Mucosa of stomach (tissue), 1 donor: ENCODE measurements around the gene JAKMIP2.

Experiments used
- H3K27me3 ChIP-seq: one replicate; pipeline ENCODE4 v1.7.0; 2013; ENCODE audit warnings: mild to moderate bottlenecking, low read length; ENCODE audit not compliant: control insufficient read depth, insufficient read depth
- H3K36me3 ChIP-seq: one replicate; pipeline ENCODE4 v1.7.0; 2013; ENCODE audit warnings: low read length; ENCODE audit not compliant: control insufficient read depth, insufficient read depth
- H3K4me1 ChIP-seq: one replicate; pipeline ENCODE4 v1.7.0; 2013; ENCODE audit warnings: mild to moderate bottlenecking, low read length; ENCODE audit not compliant: control insufficient read depth, insufficient read depth
- H3K4me3 ChIP-seq: one replicate; pipeline ENCODE4 v1.7.0; 2013; ENCODE audit warnings: low read length
- H3K9ac ChIP-seq: one replicate; pipeline ENCODE4 v1.7.0; 2013; ENCODE audit warnings: mild to moderate bottlenecking, low read length, moderate library complexity
- H3K9me3 ChIP-seq: one replicate; pipeline ENCODE4 v1.7.0; 2013; ENCODE audit warnings: mild to moderate bottlenecking, low read length, moderate library complexity; ENCODE audit not compliant: control insufficient read depth
- donor health status: Pancreatic carcinoma.

Gene JAKMIP2

GRCh38 chr5:147568710-147569406 is 213.7 kb downstream of the JAKMIP2 start:
- Histone ChIP-seq H3K9me3 (no peaks in the 10 kb centered on the region), H3K9ac (no peak overlapping the region), H3K27me3 (no peaks in the 10 kb centered on the region), H3K36me3 (no peaks in the 10 kb centered on the region), H3K4me1 (no peaks in the 10 kb centered on the region), H3K4me3 (no peak overlapping the region)

GRCh38 chr5:147567917-147568598 is 214.5 kb downstream of the JAKMIP2 start:
- H3K4me1 ChIP-seq, result no peaks in the 10 kb centered on the region
- H3K4me3 ChIP-seq, result no peak overlapping the region
- no peaks in the 10 kb centered on the region for H3K27me3 ChIP-seq
- no peaks in the 10 kb centered on the region for H3K36me3 ChIP-seq
- no peaks in the 10 kb centered on the region for H3K9me3 ChIP-seq
- H3K9ac ChIP-seq, result no peak overlapping the region

GRCh38 chr5:147565524-147565923 is 217.0 kb downstream of the JAKMIP2 start:
- Histone ChIP-seq H3K4me1 (no peaks in the 10 kb centered on the region), H3K9me3 (no peaks in the 10 kb centered on the region), H3K4me3 (no peak overlapping the region), H3K27me3 (no peaks in the 10 kb centered on the region), H3K9ac (no peak overlapping the region), H3K36me3 (no peaks in the 10 kb centered on the region)

- H3K9me3 ChIP-seq, result no peaks in the 10 kb centered on the region
- H3K27me3 ChIP-seq, result no peaks in the 10 kb centered on the region
- H3K36me3 ChIP-seq, result no peaks in the 10 kb centered on the region
- H3K9ac ChIP-seq, result no peak overlapping the region
- no peaks in the 10 kb centered on the region for H3K4me1 ChIP-seq
- no peak overlapping the region for H3K4me3 ChIP-seq
Measured at GRCh38 chr5:147564124-147564486, 218.4 kb downstream of the JAKMIP2 start.

GRCh38 chr5:147563466-147564123 is 218.9 kb downstream of the JAKMIP2 start:
- H3K27me3 ChIP-seq, result no peaks in the 10 kb centered on the region
- no peak overlapping the region for H3K4me3 ChIP-seq
- no peak overlapping the region for H3K9ac ChIP-seq
- no peaks in the 10 kb centered on the region for H3K4me1 ChIP-seq
- H3K9me3 ChIP-seq, result no peaks in the 10 kb centered on the region
- H3K36me3 ChIP-seq, result no peaks in the 10 kb centered on the region

- H3K9ac ChIP-seq, result no peak overlapping the region
- H3K4me3 ChIP-seq, result no peak overlapping the region
- H3K4me1 ChIP-seq, result no peaks in the 10 kb centered on the region
- no peaks in the 10 kb centered on the region for H3K36me3 ChIP-seq
- no peaks in the 10 kb centered on the region for H3K9me3 ChIP-seq
- H3K27me3 ChIP-seq, result no peaks in the 10 kb centered on the region
Measured at GRCh38 chr5:147561435-147561834, 221.1 kb downstream of the JAKMIP2 start.

GRCh38 chr5:147560718-147561331 is 221.7 kb downstream of the JAKMIP2 start:
- no peak overlapping the region for H3K4me3 ChIP-seq
- H3K27me3 ChIP-seq, result no peaks in the 10 kb centered on the region
- H3K9ac ChIP-seq, result no peak overlapping the region
- H3K9me3 ChIP-seq, result no peaks in the 10 kb centered on the region
- H3K36me3 ChIP-seq, result no peaks in the 10 kb centered on the region
- no peaks in the 10 kb centered on the region for H3K4me1 ChIP-seq

- Histone ChIP-seq H3K9ac (no peak overlapping the region), H3K4me3 (no peak overlapping the region), H3K9me3 (no peaks in the 10 kb centered on the region), H3K4me1 (peaks cover 8% of the 10 kb centered on the region), H3K36me3 (no peaks in the 10 kb centered on the region), H3K27me3 (no peaks in the 10 kb centered on the region)
Measured at GRCh38 chr5:147559749-147560148, 222.8 kb downstream of the JAKMIP2 start.

- Histone ChIP-seq H3K27me3 (no peaks in the 10 kb centered on the region), H3K9ac (no peak overlapping the region), H3K4me1 (peaks cover 11% of the 10 kb centered on the region), H3K9me3 (no peaks in the 10 kb centered on the region), H3K4me3 (no peak overlapping the region), H3K36me3 (no peaks in the 10 kb centered on the region)
Measured at GRCh38 chr5:147558826-147559225, 223.7 kb downstream of the JAKMIP2 start.

- H3K9me3 ChIP-seq, result no peaks in the 10 kb centered on the region
Measured at GRCh38 chr5:147557876-147558745, 224.4 kb downstream of the JAKMIP2 start.

GRCh38 chr5:147555176-147555575 is 227.4 kb downstream of the JAKMIP2 start:
- H3K36me3 ChIP-seq, result no peaks in the 10 kb centered on the region
- peaks cover 11% of the 10 kb centered on the region for H3K4me1 ChIP-seq
- no peaks in the 10 kb centered on the region for H3K9me3 ChIP-seq
- H3K27me3 ChIP-seq, result no peaks in the 10 kb centered on the region
- no peak overlapping the region for H3K4me3 ChIP-seq
- no peak overlapping the region for H3K9ac ChIP-seq

More at GRCh38 chr5:147557876-147558745, 224.4 kb downstream of the JAKMIP2 start:
- Histone ChIP-seq H3K27me3 (no peaks in the 10 kb centered on the region), H3K4me1 (peaks cover 11% of the 10 kb centered on the region), H3K36me3 (no peaks in the 10 kb centered on the region), H3K4me3 (no peak overlapping the region), H3K9ac (no peak overlapping the region)
